Heart left ventricle (tissue), 16 donors: ENCODE results near the gene HELZ2. TPM values are rescaled to one million over a fixed set of nuclear protein-coding genes. Genes with fewer than 3 reads are reported as not detected.
A peak's percentile ranks its signal among the peaks of the same experiment; 100 is the strongest.

ENCODE experiments used
- ATAC-seq, 4 donors: fragments of 200-7000 bp; cut with Tn5 transposase; one replicate each; pipeline ENCODE4 v1.9.1; 2020 to 2022; ENCODE audit warnings: moderate library complexity in 4 of 4, mild to moderate bottlenecking in 3 of 4, moderate number of reproducible peaks in 1 of 4
- DNase-seq, 5 donors: peaks; one replicate each; pipeline ENCODE4 v3.0.0-alpha.2; 2020
- H3K27ac ChIP-seq, 12 donors: fragments of 200-600 bp; sonication (generic) in 4 of 12; one replicate each; pipeline versions ENCODE4 v1.5.0 to v1.8.0; 2016 to 2022; ENCODE audit warnings: mild to moderate bottlenecking in 2 of 12
- H3K27me3 ChIP-seq, 9 donors: fragments of 200-600 bp; sonication (generic) in 2 of 9; one replicate each; pipeline versions ENCODE4 v1.5.1 to v1.8.0; 2016 to 2022; ENCODE audit warnings: mild to moderate bottlenecking in 3 of 9
- H3K36me3 ChIP-seq, 9 donors: fragments of 200-600 bp; sonication (generic) in 2 of 9; one replicate each; pipeline versions ENCODE4 v1.5.0 to v1.8.0; 2018 to 2022; ENCODE audit warnings: mild to moderate bottlenecking in 2 of 9
- H3K4me1 ChIP-seq, 12 donors: fragments of 200-600 bp; sonication (generic) in 4 of 12; one replicate each; pipeline versions ENCODE4 v1.5.0 to v1.8.0; 2016 to 2022; ENCODE audit warnings: mild to moderate bottlenecking in 3 of 12
- H3K4me3 ChIP-seq, 12 donors: fragments of 200-600 bp; sonication (generic) in 4 of 12; one replicate each; pipeline versions ENCODE4 v1.5.0 to v1.8.0; 2017 to 2022; ENCODE audit warnings: mild to moderate bottlenecking in 9 of 12, moderate library complexity in 4 of 12
- H3K9me3 ChIP-seq, 12 donors: fragments of 200-600 bp; sonication (generic) in 4 of 12; one replicate each; pipeline versions ENCODE4 v1.5.0 to v1.8.0; 2016 to 2022; ENCODE audit warnings: mild to moderate bottlenecking in 1 of 12
- POLR2A ChIP-seq, 2 donors: fragments of 450-650 bp; IDR thresholded peaks; one replicate each; pipeline ENCODE4 v1.6.1; 2017; ENCODE audit warnings: antibody characterized with exemption in 2 of 2, mild to moderate bottlenecking in 2 of 2, moderate library complexity in 2 of 2
- WGBS, 4 donors: extraction: QIAGEN DNeasy Blood & Tissue Kit in 2 of 4; methylation state at CpG; one replicate each; pipeline versions ENCODE4 v1.1.5 to v1.1.7; 2013 to 2018; 5-methylcytosine and 5-hydroxymethylcytosine counted together
- intact Hi-C, 10 donors: fragments of 100-400 bp; cut with DNase I; formaldehyde crosslinking; loops; one replicate each; pipeline versions ENCODE4 v1.11.1 to v1.14.2; 2022
- polyA plus RNA-seq, 2 donors: library from polyadenylated mRNA; stranded (reverse); fragments of 200-250 nt; gene quantifications; one replicate each; pipeline ENCODE4 v1.2.3, GENCODE V29; 2013
- total RNA-seq, 9 donors: library from RNA; depleted of rRNA in 2 of 9; stranded (reverse); fragments of >200 nt in 2 of 9; fragmentation: NEBNext Ultra II Directional in 3 of 9; extraction: Animal tissue kit (Norgen Biotek cat#: 25700) in 3 of 9; gene quantifications; one replicate each; pipeline versions ENCODE4 v1.1.0 to v1.2.4, GENCODE V29; 2016 to 2023
- TF ChIP-seq, protein P1 (sequence below), 12 donors: fragments of 200-600 bp; sonication (generic) in 4 of 12; IDR thresholded peaks; one replicate each; pipeline versions ENCODE4 v1.5.0 to v1.8.0; 2018 to 2022; ENCODE audit warnings: antibody characterized with exemption in 12 of 12, mild to moderate bottlenecking in 5 of 12
- donor health status: ischemic (EF 13 %, LVEDD 7.1; RV severe dilation, severe dysfunction).
- donor health status: healthy with polysubstance abuse.
- donor health status: DM: no; HTN: yes; CAD: no.
- donor health status: DM: no; HTN: no; CAD: no.
- donor health status: ischemic (EF 25% LVEDD 6.9; RV normal size, moderate dysfunction).
- donor health status: ischemic (EF 25% LVEDD 5.7; RV mildly dilated, moderate dysfunction).
- donor health status: healthy.
- donor health status: DM: yes; HTN: yes; CAD: no.
- donor health status: ischemic (EF 35%, LVEDD 5.7; RV mildly dilated, moderate dysfunction).
- donor health status: nonischemic (EF 11% LVEDD 7.7; RV severe dilation, severe dysfunction).
- donor health status: DM: yes; HTN: yes; CAD: no.
- donor health status: PGD.
- donor health status: ischemic (EF 29% LVEDD 5.4; RV normal size, mild dysfunction).
- donor health status: nonischemic (EF 23%, LVEDD 6.1; RV moderate dilation, normal function).

Gene HELZ2
- total and polyA plus RNA-seq, 11 donors: 7.2 to 34.6 (median 20.2) TPM

DNA sequence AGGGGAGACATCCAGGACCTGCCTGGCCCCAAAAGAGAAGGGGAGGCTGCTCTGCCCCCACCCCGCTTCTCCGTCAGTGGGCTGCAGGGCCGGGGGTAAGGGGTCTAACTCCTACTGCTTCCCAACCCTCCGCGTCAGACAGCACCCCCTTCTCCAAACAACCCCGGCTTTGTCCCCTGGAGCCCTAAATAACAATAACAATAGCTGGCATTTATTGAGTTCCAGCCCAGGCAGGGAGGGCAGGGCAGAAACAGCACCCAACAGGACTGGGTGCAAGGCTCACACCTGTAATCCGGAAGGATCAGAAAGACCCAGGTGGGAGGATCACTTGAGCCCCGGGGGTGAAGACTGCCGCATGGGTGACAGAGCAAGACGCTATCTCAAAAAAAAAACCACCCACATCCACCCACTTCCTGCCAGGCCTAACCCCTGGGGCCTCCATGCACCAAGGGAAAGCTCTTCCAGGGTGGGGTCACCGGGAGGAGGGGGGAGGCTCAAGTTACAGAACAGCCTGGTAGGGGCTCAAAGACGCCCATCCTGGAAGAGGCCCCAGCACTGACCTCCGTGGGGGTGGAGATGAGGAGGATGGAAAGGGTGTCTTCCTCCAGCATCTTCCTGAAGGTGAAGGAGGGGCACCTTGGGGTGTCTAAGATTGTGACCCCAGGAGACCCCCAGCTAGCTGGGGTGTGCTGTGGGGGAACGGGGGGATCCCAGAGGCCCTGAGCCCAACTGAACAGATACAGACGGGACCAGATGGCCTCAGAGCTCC, 21.4 kb downstream of the HELZ2 start:
- Histone ChIP-seq H3K4me1 (peaks cover 0 to 21% (median 8%) of the 10 kb centered on the region in 12 donors), H3K9me3 (no peaks in the 10 kb centered on the region), H3K27me3 (peaks cover 0 to 19% (median 10%) of the 10 kb centered on the region in 9 donors), H3K4me3 (no peak overlapping the region), H3K36me3 (no peaks in the 10 kb centered on the region), H3K27ac (peak overlapping the region in 1 of 12 donors; percentile 42)
- no peak for ATAC-seq
- intact Hi-C loops: no loop called here
- TF ChIP-seq POLR2A (IDR thresholded peaks at IDR 0.05): no peak
- TF ChIP-seq, protein P1, sequence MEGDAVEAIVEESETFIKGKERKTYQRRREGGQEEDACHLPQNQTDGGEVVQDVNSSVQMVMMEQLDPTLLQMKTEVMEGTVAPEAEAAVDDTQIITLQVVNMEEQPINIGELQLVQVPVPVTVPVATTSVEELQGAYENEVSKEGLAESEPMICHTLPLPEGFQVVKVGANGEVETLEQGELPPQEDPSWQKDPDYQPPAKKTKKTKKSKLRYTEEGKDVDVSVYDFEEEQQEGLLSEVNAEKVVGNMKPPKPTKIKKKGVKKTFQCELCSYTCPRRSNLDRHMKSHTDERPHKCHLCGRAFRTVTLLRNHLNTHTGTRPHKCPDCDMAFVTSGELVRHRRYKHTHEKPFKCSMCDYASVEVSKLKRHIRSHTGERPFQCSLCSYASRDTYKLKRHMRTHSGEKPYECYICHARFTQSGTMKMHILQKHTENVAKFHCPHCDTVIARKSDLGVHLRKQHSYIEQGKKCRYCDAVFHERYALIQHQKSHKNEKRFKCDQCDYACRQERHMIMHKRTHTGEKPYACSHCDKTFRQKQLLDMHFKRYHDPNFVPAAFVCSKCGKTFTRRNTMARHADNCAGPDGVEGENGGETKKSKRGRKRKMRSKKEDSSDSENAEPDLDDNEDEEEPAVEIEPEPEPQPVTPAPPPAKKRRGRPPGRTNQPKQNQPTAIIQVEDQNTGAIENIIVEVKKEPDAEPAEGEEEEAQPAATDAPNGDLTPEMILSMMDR (IDR thresholded peaks at IDR 0.05): no peak
- DNase-seq: no peak
- WGBS, 4 donors: 39 to 66% (median 42%) methylated on average over 13 to 15 of the region's 15 CpGs

- Histone ChIP-seq H3K9me3 (no peaks in the 10 kb centered on the region), H3K27ac (no peak overlapping the region), H3K4me3 (no peak overlapping the region), H3K27me3 (peaks cover 0 to 28% (median 17%) of the 10 kb centered on the region in 9 donors), H3K4me1 (peaks cover 0 to 21% (median 8%) of the 10 kb centered on the region in 12 donors), H3K36me3 (no peaks in the 10 kb centered on the region)
- DNase-seq (no peak), ATAC-seq (no peak)
- TF ChIP-seq POLR2A (IDR thresholded peaks at IDR 0.05): no peak
- TF ChIP-seq, protein P1 (IDR thresholded peaks at IDR 0.05): no peak
- intact Hi-C loops: no loop called here
- 30 to 44% (median 33%) methylated on average over 8 to 9 of the region's 9 CpGs for WGBS, 4 donors
These were observed 23.0 kb downstream of the HELZ2 start for GRCh38 chr20:63551068-63551467.

DNA sequence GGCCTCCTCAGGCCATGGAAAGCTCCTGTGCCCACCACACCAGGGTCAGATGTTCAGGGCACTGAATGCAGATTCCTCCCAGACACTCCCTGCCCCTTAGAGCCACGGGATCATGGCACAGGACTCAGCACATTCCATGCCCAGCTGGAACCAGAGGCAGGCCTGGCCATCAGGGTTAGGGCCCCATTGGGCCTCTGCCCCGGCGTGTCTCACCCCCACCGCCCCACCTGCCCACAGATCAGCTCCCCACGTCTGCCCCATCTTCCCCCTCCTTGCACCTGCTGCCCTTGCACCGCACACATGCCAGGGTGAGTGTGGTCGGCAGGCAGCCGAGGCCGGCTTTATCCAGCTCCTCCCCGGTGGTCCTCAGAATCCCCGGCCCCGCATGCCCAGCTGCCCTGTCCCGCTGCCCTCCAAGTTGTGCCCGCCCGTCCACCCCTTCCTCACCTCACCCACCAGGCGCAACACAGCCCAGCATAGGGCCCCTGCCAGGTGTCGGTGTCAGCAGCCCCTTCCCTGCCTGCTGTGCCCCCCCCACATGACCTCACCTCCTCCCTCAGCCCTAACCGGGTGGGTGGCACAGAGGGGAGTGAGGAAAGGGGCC, 24.3 kb downstream of the HELZ2 start:
- Histone ChIP-seq H3K9me3 (no peaks in the 10 kb centered on the region), H3K4me1 (peaks cover 0 to 21% (median 8%) of the 10 kb centered on the region in 12 donors), H3K27ac (no peak overlapping the region), H3K4me3 (no peak overlapping the region), H3K27me3 (peaks cover 0 to 33% (median 17%) of the 10 kb centered on the region in 9 donors), H3K36me3 (no peaks in the 10 kb centered on the region)
- whole genome bisulfite sequencing, 4 donors: 80 to 90% (median 83%) methylated on average over 18 of the region's 18 CpGs
- intact Hi-C loops: loop anchor here in 2 of 10 donors (10.0 kb wide), 2 partner anchors 65 to 315 kb away; partner anchors contain the start of genes ABHD16B (in 1 of the 2) and TPD52L2 (in 1 of the 2)
- DNase-seq: no peak
- no peak for ATAC-seq
- no peak for TF ChIP-seq POLR2A (IDR thresholded peaks at IDR 0.05)
- TF ChIP-seq, protein P1 (IDR thresholded peaks at IDR 0.05): no peak

DNA sequence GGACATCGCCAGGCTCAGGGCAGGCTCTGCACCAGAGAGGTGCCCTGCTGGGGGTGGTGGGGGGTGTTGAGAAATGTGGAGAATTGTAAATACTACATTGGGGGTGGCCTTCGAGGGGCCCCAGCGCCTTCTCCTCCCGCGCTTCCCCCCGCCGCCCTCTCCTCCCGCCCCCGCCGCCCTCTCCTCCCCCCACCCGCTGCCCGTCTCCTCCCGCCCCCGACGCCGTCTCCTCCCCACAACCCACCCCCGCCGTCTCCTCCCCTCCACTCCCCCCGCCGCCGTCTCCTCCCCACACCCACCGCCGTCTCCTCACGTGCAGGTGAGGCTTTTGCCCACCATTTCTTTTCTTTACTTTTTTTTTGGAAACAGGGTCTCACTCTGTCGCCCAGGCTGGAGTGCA, 25.0 kb downstream of the HELZ2 start:
- Histone ChIP-seq H3K4me3 (no peak overlapping the region), H3K4me1 (peaks cover 0 to 14% (median 4%) of the 10 kb centered on the region in 12 donors), H3K27ac (no peak overlapping the region), H3K36me3 (no peaks in the 10 kb centered on the region), H3K9me3 (no peaks in the 10 kb centered on the region), H3K27me3 (peaks cover 0 to 28% (median 17%) of the 10 kb centered on the region in 9 donors)
- TF ChIP-seq, protein P1 (IDR thresholded peaks at IDR 0.05): no peak
- no peak for TF ChIP-seq POLR2A (IDR thresholded peaks at IDR 0.05)
- DNase-seq: no peak
- no peak for ATAC-seq
- 41 to 61% (median 50%) methylated on average over 2 to 16 of the region's 25 CpGs for WGBS, 4 donors
- intact Hi-C loops: loop anchor here in 2 of 10 donors (10.0 kb wide), 2 partner anchors 66 to 316 kb away; partner anchors contain the start of genes ABHD16B (in 1 of the 2) and TPD52L2 (in 1 of the 2)
